Renal pelvis (tissue), 4 donors: ENCODE measurements around the gene MRTFA. TPM values are rescaled to one million over a fixed set of nuclear protein-coding genes. Genes with fewer than 3 reads are reported as not detected.
"Not testable (repeated sequence)": the region's sequence is repeated elsewhere in the genome, so short reads cannot be mapped to it uniquely, and the experiment has no call there.

Experiments
- DNase-seq: peaks from one replicate; pipeline ENCODE4 v3.0.0-alpha.2; 2013
- polyA plus RNA-seq, 3 donors: library from polyadenylated mRNA; unstranded; fragments of 120-200 nt; gene quantifications; one replicate each; pipeline ENCODE4 v1.2.1, GENCODE V29; 2013; ENCODE audit not compliant: insufficient read length in 3 of 3

Gene MRTFA
- polyA plus RNA-seq, 3 donors, result 28.2 to 31.1 (median 28.5) TPM

- DNase-seq, result not testable (repeated sequence)
Measured at GRCh38 chr22:40598712-40599111, 37.8 kb downstream of the MRTFA start.

GRCh38 chr22:40597526-40598430, 38.7 kb downstream of the MRTFA start:
- no peak for DNase-seq

DNA sequence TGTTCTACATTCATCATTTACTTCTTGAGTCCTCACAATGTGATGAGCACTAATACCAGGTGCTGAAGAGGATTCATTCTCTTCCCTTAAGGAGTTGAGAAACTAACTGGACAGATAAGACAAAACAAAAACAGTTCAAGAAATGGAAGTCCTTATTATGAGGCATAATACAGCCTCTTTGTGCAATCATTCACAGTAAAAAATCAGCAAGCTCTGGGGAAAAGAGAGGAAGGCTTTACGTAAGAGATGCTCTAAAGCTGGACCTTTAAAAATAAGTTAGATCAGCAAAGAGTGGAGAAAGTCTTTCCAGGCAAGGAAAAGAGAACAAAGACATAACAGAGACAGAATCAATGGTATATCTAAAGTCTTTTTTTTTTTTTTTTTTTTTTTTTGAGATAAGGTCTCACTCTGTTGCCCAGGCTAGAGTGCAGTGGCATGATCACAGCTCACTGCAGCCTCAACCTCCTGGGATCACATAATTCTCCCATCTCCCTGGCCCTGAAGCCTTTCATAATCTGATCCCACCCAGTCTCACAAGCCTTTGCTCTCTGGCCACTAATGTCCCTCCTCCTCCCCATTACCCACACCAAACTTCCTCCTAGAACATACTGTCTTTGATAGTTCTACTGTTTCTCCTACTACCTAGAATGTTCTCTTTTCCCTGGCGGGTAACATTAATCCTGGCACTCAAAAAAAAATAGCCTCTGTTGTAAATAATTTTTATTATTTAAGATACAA, 40.9 kb downstream of the MRTFA start:
- no peak for DNase-seq

GRCh38 chr22:40594924-40595323, 41.6 kb downstream of the MRTFA start:
- peak; percentile 41 for DNase-seq

DNA sequence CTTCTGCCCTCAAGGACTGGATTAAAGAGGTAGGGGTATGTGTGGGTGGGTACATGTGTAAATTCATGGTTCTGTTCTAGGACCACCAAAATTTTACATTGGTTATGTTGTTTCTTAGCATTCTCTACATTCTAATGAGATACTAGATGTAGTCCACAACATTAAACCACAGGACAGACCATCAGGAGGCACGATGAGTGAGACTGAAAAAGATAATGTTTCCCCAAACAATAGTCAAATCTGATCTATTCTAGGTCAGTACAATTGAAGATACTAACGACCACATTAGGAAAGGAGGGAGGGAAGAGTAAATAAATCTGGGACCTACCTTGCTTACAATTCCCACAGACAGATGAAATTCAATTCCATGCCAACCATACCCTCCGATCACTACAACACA, 42.2 kb downstream of the MRTFA start:
- no peak for DNase-seq

DNA sequence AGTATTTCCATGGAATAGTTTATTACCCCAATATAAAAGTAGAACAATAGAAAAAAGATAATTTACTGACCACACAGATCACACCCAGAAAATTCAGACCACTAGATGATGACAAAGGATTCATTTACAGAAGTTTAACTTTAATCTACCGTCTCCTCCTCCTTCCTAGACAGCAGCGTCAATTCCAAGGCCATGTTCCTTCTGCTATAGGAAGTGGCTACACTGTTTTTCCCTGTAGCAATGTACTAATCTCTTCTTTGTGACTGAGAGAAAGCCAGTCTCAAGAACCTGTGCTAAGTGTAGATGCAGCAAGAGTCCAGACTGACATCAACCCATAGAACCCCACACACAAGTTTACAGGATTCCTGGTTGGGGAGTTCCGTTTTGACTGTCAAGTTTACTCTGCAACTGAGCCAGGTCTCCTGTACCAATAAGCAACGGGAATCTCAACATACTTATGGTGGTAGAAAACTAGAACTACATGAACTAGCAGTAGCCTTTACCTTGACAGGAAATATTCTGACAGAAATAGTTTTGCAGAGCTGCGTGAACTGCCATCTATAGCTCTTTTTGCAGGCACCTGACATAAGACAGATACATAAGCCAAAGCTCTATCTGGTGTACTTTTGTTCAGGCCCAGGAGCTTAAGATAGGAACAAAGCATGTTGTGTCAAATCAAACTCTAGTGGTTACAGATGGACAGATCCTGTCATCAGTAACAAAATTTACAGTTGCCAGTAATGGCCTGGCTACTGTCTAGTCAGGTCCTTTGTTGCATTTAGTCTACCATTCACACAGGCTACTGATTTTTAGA, 42.9 kb downstream of the MRTFA start:
- no peak for DNase-seq

- no peak for DNase-seq
Measured at GRCh38 chr22:40592352-40593113, 44.0 kb downstream of the MRTFA start.

DNA sequence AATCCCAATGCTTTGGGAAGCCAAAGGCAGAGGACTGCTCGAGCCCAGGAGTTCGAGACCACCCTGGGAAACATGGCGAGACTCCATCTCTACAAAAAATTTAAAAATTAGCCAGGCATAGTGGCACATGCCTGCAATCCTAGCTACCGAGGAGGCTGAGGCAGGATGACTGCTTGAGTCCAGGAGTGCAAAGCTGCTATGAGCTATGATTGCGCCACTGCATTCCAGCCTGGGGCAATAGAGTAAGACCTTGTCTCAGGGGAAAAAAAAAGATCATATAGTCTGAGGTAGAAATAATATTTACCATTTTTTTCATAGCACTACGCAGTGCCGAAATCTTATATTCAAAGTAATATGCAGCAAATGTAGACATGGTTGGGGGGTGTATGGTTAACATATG, 47.8 kb downstream of the MRTFA start:
- DNase-seq, result no peak

GRCh38 chr22:40586781-40587180, 49.7 kb downstream of the MRTFA start:
- DNase-seq, result no peak

DNA sequence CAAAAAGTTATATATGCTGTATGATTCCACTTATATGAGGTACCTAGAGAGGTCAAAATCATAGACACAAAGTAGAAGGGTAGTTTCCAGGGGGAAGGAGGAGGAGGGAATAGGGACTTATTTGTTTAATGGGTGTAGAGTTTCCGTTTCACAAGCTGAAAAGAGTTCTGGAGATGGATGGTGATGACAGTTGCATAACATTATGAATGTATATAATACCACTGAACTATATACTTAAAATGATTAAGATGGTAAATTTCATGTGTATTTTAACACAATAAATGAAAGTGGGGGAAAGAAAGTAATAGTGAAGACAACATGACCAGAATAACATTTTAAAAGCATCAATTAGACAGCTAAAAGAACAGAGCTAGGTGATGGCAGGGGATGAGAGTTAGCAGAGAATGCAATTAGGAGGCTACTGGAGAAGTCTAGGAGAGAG, 51.2 kb downstream of the MRTFA start:
- DNase-seq, result no peak

DNA sequence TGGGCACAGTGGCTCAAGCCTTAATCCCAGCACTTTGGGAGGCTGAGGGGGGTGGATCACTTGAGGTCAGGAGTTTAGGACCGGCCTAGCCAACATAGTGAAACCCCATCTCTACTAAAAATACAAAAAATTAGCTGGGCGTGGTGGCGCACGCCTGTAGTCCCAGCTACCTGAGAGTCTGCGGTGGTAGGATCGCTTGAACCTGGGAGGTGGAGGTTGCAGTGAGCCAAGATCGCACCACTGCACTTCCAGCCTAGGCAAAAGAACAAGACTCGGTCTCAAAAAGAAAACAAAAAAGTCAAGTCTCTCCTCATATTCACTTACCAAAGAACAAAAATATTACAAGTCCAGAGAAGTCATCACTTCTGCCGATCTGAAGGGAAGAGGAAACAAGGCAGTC, 51.8 kb downstream of the MRTFA start:
- not testable (repeated sequence) for DNase-seq

DNA sequence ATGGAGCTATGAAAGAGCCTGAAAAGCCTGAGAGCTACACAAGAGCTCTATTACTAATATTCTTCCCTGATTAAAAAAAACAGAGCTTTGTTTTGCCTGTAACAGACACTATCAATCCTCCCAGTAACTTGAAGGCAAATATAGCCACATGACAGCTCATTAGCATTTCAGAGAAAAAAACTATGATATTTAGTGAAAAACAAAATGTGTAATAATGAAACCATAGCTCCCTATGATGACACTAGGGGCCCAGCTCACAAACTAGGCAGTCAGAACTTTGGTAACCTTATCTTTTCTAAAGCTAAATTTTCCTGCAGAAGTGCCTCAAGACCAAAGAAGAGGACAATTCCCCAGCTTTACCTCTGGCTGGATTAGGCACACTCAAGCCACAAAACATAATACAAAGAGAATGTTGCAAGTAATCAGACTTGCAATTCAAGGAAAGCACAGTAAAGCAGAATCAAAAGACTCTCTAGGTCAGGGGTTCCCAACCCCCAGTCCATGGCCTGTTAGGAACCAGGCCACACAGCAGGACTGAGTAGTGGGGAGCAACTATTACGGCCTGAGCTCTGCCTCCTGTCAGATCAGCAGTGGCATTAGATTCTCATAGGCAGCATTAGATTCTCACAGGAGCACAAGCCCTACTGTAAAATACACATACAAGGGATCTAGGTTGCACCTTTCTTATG, 53.3 kb downstream of the MRTFA start:
- no peak for DNase-seq

DNA sequence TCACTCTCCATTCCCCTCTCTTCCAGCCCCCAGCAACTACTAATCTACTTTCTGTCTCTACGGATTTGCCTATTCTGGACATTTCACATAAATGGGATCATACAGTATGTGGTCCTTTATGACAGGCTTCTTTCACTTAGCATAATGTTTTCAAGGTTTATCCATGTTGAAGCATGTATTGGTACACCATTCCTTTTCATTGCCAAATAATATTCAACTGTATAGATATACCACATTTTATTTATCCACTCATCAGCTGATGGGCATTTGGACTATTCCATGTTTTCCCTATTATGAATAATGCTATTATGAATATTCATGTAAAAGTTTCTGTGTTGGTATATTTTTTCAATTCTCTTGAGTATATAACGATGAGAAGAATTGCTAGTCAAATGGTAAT, 54.5 kb downstream of the MRTFA start:
- no peak for DNase-seq

DNA sequence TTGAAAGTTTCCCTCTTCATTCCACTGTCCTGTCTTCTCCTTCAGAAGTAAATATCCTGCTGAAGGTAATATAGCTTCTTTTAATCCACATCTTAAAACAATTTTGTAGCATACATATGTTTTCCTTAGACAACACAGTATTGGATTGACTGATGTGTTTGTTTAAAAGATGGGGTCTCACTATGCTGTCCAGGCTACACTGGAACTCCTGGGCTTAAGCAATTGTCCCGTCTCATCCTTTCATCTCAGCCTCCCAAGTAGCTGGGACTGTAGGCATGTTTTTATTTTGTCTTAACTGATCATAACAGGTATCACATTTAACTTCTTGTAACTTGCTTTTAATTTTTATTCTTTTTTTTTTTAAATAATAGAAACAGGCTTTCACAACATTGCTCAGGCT, 55.9 kb downstream of the MRTFA start:
- no peak for DNase-seq

GRCh38 chr22:40578171-40578570, 58.3 kb downstream of the MRTFA start:
- no peak for DNase-seq

DNA sequence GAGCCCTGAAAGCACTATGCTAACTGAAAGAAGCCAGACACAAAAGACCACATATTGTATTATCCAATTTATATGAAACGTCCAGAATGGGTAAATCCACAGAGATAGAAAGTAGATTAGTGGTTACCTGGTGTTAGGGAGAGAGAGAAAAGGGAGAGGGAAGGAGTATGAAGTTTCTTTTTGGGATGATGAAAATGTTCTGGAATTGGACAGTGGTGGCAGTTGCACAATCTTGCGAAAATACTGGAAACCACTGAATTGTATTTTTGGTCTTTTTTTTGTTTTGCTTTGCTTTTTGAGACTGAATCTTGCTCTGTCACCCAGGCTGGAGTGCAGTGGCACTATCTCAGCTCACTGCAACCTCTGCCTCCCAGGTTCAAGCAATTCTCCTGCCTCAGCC, 63.5 kb downstream of the MRTFA start:
- no peak for DNase-seq

GRCh38 chr22:40571887-40572286, 64.6 kb downstream of the MRTFA start:
- DNase-seq, result no peak

- DNase-seq, result no peak
Measured at GRCh38 chr22:40567626-40568328, 68.7 kb downstream of the MRTFA start.

DNA sequence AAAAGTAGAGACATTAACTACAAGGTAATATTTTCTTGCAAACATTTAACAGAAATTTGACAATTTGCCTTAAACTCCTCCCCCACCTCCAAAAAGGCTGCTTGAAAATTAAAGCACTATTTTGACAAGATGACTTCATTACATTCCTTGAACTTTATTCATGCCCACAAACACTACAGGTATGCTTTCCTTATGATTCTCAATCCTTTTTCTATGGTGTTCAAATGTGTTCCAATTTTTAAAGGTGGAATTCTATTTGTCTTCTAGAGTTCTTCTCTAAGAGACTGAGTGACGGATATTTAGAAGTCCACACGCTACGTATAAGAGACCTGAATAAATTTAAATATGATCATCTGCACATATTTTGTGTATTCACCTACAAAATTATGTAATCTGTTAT, 69.4 kb downstream of the MRTFA start:
- no peak for DNase-seq

- DNase-seq, result no peak
Measured at GRCh38 chr22:40560994-40561515, 75.5 kb downstream of the MRTFA start.
